ENCODE results near the gene RPH3AL.

The RPH3AL gene

GRCh38 chr17:305090-305976 is 47.3 kb downstream of the RPH3AL start:
- no peak for FAIRE-seq
- DNase-seq (ENCODE audit: insufficient read length, low spot score), result no peak

DNA sequence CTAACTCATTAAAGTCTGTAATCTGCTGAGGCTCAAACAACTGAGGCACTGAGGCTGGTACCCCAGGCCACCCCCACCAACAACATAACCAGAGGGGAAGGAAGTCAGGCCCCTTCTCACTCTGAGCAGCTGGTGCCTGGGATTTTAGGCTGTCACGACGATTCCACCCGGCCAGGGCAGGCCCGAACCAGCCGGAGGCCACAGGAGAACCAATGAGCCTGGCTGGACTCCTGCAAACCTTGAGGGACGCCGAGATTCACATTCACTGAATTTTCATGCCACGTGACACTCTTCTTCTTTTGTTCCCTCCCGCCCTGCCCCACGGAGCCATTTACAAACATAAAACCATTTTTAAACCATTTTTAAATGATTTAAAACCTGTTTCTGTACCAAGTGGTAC is 48.1 kb downstream of the RPH3AL start:
- DNase-seq (ENCODE audit: insufficient read length, low spot score), result no peak
- no peak for FAIRE-seq

- DNase-seq (ENCODE audit: insufficient read length, low spot score), result no peak
These were observed 49.4 kb downstream of the RPH3AL start for GRCh38 chr17:303168-303567.

DNA sequence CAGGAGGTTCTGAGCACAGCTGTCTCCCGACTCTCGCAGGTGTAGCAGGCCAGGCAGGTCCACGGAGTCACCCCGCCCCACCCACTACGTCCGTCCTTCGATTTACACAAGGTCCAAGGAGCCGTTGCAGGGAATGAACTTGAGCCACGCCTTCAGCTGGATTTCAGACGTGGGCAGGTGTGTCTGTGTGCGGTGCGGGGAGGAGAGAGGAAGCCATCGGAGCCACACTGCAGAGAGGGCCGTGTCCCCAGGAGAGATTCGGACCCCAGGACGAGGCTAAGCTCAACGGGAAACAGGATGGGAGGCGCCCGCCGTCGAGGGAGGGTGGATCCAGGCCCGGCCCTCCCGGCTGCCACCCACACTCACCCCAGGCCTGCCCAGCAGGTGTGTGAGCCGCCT is 50.3 kb downstream of the RPH3AL start:
- DNase-seq (ENCODE audit: insufficient read length, low spot score), result no peak
- FAIRE-seq, result peak; percentile 4

More at GRCh38 chr17:303168-303567, 49.4 kb downstream of the RPH3AL start:
- FAIRE-seq, result no peak

GRCh38 chr17:301681-302299 is 50.8 kb downstream of the RPH3AL start:
- FAIRE-seq (no peak), DNase-seq (ENCODE audit: insufficient read length, low spot score) (no peak)

GRCh38 chr17:300881-301280 is 51.7 kb downstream of the RPH3AL start:
- no peak for DNase-seq (ENCODE audit: insufficient read length, low spot score)
- FAIRE-seq, result no peak

DNA sequence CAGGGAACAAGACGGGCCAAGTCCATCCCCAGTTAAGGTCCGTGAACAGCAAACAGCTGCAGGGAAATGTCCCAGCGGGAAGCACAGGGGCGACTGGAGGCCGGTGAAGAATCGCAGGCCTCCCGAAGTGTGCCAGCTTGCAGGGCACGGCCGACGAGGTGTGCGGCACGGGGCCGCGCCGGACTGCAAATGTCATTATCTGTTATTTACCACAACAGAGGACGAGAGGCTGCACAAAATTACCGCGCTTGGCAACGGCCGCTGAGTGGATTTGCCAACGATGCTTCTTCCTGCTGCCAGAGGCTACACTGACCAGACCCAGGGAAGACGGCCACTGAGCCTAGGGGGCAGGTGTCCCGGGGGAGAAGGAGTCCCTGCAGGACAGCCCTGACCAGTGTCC is 53.1 kb downstream of the RPH3AL start:
- DNase-seq (ENCODE audit: insufficient read length, low spot score) (no peak), FAIRE-seq (no peak)

DNA sequence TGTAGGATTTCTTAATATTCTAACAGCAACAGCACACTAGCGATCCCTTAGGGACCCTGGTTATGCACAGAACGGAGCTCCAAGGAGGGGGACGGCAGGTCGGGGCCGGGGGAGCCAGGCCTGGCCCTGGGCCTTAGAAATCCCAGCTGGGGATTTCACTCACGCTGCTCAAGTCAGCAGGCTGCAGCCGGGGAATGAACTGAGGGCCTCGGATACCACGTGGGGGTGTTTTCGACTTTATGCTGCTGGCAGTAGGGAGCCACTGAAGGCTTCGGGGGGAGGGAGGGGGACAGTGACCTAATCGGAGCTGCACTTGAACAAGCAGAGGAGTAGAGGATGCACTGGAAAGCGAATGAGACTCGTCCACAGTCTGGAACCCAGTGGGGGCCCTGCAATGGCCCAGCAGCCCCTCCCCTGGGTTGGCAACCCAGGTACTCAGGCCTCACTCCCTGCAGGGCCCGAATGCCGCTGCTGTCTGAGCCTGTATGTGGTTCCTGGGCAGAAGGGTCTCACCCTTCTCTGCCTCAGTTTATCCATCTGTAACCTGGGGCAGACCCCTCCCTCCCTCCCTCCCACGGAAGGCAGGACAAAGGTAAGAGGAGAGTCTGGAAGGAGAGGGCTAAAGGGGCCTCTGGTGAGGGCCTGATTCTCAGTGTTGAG is 53.7 kb downstream of the RPH3AL start:
- no peak for FAIRE-seq
- DNase-seq (ENCODE audit: insufficient read length, low spot score), result no peak

DNA sequence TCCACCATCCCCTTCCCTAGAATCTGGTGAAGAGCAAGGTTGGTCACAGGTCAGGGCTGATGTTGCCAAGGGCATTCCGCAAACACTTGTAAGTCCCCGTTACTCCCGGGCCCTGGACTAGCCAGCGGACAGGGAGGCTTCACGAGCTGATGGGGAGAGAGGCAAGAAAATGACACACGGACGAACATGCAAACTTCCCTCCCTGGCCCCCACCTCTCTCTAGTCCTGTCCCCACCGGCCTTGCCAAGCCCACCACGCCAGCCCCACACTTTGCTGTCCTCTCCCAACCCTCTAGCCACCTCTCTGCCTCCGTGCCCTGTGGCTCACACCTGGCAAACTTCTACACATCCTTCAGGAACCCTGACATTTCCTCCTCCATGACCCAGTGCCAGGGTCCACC is 54.8 kb downstream of the RPH3AL start:
- FAIRE-seq (no peak), DNase-seq (ENCODE audit: insufficient read length, low spot score) (no peak)

DNA sequence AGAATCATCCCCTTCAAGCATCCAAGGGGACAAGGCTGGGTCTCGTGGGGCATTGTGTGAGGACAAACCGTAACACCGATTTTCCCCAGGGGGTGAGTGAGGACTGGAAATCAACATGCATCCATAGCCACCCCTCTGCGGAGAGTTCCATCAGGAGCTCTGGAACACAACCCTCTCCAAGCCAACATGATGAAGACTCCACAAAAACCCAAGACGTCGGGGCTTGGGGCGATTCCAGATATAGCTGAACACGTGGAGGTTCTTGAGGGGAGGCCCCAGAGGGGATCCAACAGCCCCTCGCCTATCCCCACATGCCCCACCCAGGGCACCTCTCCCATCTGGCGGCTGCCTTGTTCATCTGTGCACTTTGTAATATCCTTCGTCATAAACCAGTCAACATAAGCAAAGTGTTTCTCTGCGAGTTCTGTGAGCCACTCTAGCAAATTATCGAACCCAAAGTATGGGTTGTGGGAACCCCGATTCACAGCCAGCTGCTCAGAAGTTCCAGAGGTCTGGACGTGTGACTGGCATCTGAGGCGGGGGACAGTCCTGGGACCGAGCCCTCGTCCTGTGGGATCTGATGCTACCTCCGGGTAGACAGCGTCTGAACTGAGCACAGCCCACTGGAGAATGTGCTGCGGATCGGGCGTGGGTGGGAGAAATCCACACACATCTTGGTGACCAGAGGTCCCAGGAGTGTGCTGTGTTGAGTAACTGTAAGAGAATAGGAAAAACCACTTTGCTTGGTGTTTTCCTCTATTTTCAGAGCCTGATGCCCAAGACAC is 55.5 kb downstream of the RPH3AL start:
- FAIRE-seq (no peak), DNase-seq (ENCODE audit: insufficient read length, low spot score) (no peak)

DNA sequence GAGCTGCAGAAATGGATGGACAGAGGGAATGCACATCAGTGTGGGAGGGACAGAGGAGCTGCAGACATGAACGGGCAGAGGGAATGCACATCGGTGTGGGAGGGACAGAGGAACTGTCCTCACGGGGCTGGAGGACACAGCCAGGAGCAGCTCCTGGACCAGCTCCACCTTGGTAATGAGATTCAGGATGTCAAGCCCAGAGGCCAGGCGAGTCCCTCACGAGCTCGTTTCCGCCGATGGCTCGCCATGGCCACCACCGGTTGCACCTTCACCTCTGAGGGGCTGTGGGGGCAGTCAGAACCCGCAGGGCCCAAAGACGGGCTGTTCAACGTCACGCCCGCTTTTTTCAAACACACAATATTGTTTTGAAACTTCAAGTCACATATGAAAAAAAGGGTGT is 56.2 kb downstream of the RPH3AL start:
- no peak for DNase-seq (ENCODE audit: insufficient read length, low spot score)
- FAIRE-seq, result no peak

GRCh38 chr17:292531-293382 is 59.9 kb downstream of the RPH3AL start:
- FAIRE-seq (no peak), DNase-seq (ENCODE audit: insufficient read length, low spot score) (no peak)

GRCh38 chr17:292016-292415 is 60.6 kb downstream of the RPH3AL start:
- FAIRE-seq (no peak), DNase-seq (ENCODE audit: insufficient read length, low spot score) (no peak)

- FAIRE-seq, result no peak
These were observed 61.0 kb downstream of the RPH3AL start for GRCh38 chr17:291587-291986.

DNA sequence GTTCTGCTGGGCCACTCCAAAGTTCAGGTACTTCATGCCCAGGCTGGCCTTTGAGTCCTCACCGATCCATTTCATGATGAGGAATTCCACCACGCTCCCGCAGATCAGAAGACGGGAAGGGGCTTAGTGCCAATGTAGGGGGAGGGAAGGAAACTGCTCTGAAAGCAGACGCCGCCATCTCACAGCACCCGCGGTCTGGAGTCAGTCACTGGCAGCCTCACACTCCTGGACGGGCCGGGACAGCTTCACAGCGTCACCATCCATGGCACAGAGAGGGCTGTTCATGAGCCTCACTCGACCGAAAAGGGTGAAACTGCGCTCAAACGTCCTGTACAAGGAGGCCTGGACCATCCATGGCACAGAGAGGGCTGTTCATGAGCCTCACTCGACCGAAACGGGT is 62.0 kb downstream of the RPH3AL start:
- DNase-seq (ENCODE audit: insufficient read length, low spot score) (no peak), FAIRE-seq (no peak)

More at GRCh38 chr17:291587-291986, 61.0 kb downstream of the RPH3AL start:
- no peak for DNase-seq (ENCODE audit: insufficient read length, low spot score)

- DNase-seq (ENCODE audit: insufficient read length, low spot score) (no peak), FAIRE-seq (peak; percentile 60)
These were observed 62.5 kb downstream of the RPH3AL start for GRCh38 chr17:290121-290521.

- FAIRE-seq (no peak), DNase-seq (ENCODE audit: insufficient read length, low spot score) (no peak)
These were observed 63.2 kb downstream of the RPH3AL start for GRCh38 chr17:289409-289808.

GRCh38 chr17:288802-289356 is 63.7 kb downstream of the RPH3AL start:
- no peak for DNase-seq (ENCODE audit: insufficient read length, low spot score)
- FAIRE-seq, result no peak

- DNase-seq (ENCODE audit: insufficient read length, low spot score) (no peak), FAIRE-seq (no peak)
These were observed 66.0 kb downstream of the RPH3AL start for GRCh38 chr17:286571-286970.

Data from HTR-8/SVneo (cell line).